Left ventricle myocardium inferior (tissue), 1 donor: Measurements from ENCODE around the gene SPATS2L. TPM values are rescaled to one million over a fixed set of nuclear protein-coding genes. Genes with fewer than 3 reads are reported as not detected.

Experiments used
- DNase-seq: peaks from one replicate; pipeline ENCODE4 v3.0.0-alpha.2; 2020
- H3K27ac ChIP-seq: fragments of 200-600 bp; replicated peaks from 2 replicates; pipeline ENCODE4 v1.8.0; 2021
- H3K27me3 ChIP-seq: fragments of 200-600 bp; 2 replicates; pipeline ENCODE4 v1.8.0; 2021; ENCODE audit warnings: low read depth
- H3K36me3 ChIP-seq: fragments of 200-600 bp; 2 replicates; pipeline ENCODE4 v1.8.0; 2021
- H3K4me1 ChIP-seq: fragments of 200-600 bp; 2 replicates; pipeline ENCODE4 v1.8.0; 2021
- H3K4me3 ChIP-seq: fragments of 200-600 bp; 2 replicates; pipeline ENCODE4 v1.8.0; 2021; ENCODE audit warnings: mild to moderate bottlenecking, moderate library complexity
- H3K9me3 ChIP-seq: fragments of 200-600 bp; replicated peaks from 2 replicates; pipeline ENCODE4 v1.8.0; 2021
- intact Hi-C: fragments of 100-400 bp; cut with micrococcal nuclease; formaldehyde crosslinking; loops from one replicate; pipeline ENCODE4 v1.11.0; 2022
- total RNA-seq: library from RNA; stranded (reverse); fragmentation: NEBNext Ultra II Directional; extraction: Animal tissue kit (Norgen Biotek cat#: 25700); gene quantifications from one replicate; pipeline ENCODE4 v1.2.1, GENCODE V29; 2021
- TF ChIP-seq, protein P1 (sequence below): fragments of 200-600 bp; IDR thresholded peaks from 2 replicates; pipeline ENCODE4 v1.8.0; 2021; ENCODE audit warnings: antibody characterized with exemption, mild to moderate bottlenecking, borderline replicate concordance
- donor health status: DM: no; HTN: yes; CAD: no; lungs with severe emphysema.

The SPATS2L gene
- total RNA-seq, 1 donor from 2014 or later, result 54.9 TPM

DNA sequence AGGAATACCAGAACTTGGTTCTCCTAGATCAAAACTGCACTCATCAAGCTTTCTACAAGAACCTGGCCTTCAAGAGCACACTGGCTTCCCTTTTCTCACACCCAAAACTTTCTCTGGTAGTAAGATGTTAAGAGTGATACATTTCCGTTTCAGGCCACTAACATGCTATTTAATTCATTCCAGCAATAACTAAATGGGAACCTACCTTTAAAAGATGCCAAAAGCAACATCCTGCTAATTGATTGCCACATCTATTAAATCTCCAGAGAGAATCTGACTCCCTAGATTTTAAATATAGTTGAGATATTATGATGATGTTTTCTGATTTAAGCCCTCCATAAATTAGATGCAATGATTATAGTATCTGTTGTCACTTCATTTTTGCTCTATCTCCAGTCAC is 131.8 kb downstream of the SPATS2L start:
- Histone ChIP-seq H3K36me3 (peaks cover 62% of the 10 kb centered on the region), H3K9me3 (no peaks in the 10 kb centered on the region), H3K27me3 (no peaks in the 10 kb centered on the region), H3K27ac (no peak overlapping the region), H3K4me1 (peaks cover 20% of the 10 kb centered on the region), H3K4me3 (no peak overlapping the region)
- intact Hi-C loops, result no loop called here
- TF ChIP-seq, protein P1, sequence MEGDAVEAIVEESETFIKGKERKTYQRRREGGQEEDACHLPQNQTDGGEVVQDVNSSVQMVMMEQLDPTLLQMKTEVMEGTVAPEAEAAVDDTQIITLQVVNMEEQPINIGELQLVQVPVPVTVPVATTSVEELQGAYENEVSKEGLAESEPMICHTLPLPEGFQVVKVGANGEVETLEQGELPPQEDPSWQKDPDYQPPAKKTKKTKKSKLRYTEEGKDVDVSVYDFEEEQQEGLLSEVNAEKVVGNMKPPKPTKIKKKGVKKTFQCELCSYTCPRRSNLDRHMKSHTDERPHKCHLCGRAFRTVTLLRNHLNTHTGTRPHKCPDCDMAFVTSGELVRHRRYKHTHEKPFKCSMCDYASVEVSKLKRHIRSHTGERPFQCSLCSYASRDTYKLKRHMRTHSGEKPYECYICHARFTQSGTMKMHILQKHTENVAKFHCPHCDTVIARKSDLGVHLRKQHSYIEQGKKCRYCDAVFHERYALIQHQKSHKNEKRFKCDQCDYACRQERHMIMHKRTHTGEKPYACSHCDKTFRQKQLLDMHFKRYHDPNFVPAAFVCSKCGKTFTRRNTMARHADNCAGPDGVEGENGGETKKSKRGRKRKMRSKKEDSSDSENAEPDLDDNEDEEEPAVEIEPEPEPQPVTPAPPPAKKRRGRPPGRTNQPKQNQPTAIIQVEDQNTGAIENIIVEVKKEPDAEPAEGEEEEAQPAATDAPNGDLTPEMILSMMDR, result no peak
- no peak for DNase-seq

DNA sequence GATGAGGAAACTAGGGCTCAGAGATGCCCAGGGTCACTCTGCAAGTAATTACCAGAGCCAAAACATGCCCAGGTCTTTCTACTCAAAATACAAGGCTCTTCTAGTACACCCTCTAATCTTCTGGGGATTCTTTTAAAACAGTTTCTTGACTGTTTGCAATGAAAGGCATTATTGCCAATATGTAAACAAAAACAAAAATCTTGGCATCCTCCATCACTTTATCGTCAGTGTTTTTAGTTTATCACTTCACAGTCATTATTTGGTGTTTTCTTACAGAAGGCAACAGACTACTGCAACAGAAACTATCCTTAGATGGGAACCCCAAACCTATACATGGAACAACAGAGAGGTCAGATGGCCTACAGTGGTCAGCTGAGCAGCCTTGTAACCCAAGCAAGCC is 132.4 kb downstream of the SPATS2L start:
- DNase-seq, result no peak
- intact Hi-C loops, result no loop called here
- Histone ChIP-seq H3K9me3 (no peaks in the 10 kb centered on the region), H3K4me3 (no peak overlapping the region), H3K27me3 (no peaks in the 10 kb centered on the region), H3K36me3 (peaks cover 65% of the 10 kb centered on the region), H3K4me1 (peaks cover 26% of the 10 kb centered on the region), H3K27ac (no peak overlapping the region)
- TF ChIP-seq, protein P1, result no peak

DNA sequence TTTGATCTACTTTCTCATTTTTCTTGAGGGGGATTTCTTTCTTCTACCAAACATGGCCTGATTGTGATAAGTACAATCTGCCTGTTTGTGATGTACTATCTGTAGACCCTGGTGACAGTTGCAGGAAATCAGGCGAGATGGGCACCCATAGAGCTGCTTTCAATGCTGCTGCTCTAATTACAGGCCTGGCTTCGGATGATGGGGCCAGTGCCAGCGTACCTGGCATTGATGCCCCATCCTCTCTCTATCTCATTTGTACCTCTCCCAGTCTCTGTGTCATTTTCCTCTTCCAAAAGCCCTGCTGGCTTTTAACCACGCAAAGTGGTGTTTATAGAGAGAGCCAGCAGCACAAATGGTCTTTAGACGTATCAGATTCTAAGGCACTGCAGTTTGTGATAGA is 133.5 kb downstream of the SPATS2L start:
- Histone ChIP-seq H3K36me3 (peaks cover 68% of the 10 kb centered on the region), H3K4me3 (no peak overlapping the region), H3K27me3 (no peaks in the 10 kb centered on the region), H3K4me1 (peaks cover 37% of the 10 kb centered on the region), H3K9me3 (no peaks in the 10 kb centered on the region), H3K27ac (no peak overlapping the region)
- intact Hi-C loops, result no loop called here
- DNase-seq, result no peak
- TF ChIP-seq, protein P1, result no peak

DNA sequence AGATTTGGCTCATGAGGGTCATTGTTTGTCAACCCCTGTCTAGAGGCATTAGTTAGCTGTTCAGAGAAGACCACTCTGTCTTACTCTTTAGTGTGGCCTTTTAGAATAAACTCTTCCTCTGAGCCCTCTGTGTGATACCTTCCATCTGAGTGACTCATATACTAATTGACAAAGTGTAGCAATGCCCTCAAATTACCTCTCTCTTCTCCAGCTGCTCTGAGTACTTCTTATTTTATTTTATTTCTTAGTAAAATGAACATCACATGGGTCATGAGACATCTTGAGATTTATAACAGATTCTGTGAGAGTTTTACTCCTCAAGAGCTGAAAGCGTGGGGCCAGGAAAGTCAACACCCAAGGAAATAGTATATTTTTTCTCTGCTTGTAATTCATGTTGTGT is 136.0 kb downstream of the SPATS2L start:
- Histone ChIP-seq H3K27ac (no peak overlapping the region), H3K4me3 (no peak overlapping the region), H3K27me3 (no peaks in the 10 kb centered on the region), H3K4me1 (peaks cover 37% of the 10 kb centered on the region), H3K9me3 (no peaks in the 10 kb centered on the region), H3K36me3 (peaks cover 49% of the 10 kb centered on the region)
- TF ChIP-seq, protein P1, result no peak
- no peak for DNase-seq
- intact Hi-C loops, result no loop called here

DNA sequence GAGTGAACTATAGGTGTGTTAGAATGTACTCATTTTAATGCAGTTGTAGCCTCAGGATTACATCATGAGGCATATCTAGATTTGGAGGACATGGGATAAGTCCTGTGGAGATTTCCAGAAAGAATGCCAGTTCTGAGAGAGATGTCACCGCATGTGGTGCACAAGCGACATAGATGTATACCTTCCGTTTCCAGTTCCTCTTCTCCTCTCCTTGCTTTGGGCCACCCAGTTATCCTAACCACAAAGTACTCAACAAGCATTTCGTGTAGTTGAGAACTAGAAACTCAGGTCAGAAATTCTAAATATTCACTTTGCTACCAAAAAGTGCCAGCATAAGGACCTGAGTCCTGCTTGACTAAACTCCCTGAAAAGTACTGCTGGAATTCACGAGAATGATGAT is 136.9 kb downstream of the SPATS2L start:
- Histone ChIP-seq H3K4me1 (peaks cover 30% of the 10 kb centered on the region), H3K27me3 (no peaks in the 10 kb centered on the region), H3K9me3 (no peaks in the 10 kb centered on the region), H3K36me3 (peaks cover 46% of the 10 kb centered on the region), H3K27ac (no peak overlapping the region), H3K4me3 (no peak overlapping the region)
- TF ChIP-seq, protein P1, result no peak
- intact Hi-C loops, result no loop called here
- no peak for DNase-seq

DNA sequence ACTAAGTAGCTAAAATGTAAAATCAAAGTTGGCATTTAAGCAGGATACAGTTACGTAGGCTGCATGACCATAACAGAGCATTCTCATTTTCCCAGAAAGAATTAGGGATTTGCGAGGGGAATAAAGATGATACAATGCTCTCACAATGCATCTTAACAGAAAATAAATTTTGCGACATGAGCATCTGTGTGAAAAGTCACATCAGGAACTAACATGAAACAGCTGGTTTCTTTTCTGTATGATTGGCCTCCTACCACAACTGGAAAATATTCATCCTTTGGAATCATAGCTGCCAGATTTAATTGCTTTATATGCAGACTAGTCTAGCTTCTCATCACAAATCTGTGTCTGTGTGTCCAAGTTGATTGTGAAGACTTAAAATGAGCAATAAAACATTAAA is 137.4 kb downstream of the SPATS2L start:
- H3K4me1 ChIP-seq, result peaks cover 28% of the 10 kb centered on the region
- no peak for DNase-seq
- no peaks in the 10 kb centered on the region for H3K9me3 ChIP-seq
- intact Hi-C loops, result no loop called here
- no peak overlapping the region for H3K27ac ChIP-seq
- TF ChIP-seq, protein P1, result no peak
- peaks cover 45% of the 10 kb centered on the region for H3K36me3 ChIP-seq
- no peak overlapping the region for H3K4me3 ChIP-seq
- H3K27me3 ChIP-seq, result no peaks in the 10 kb centered on the region
